SK-N-MC (cell line): ENCODE measurements around the gene PLAAT4.

Source experiments
- EZH2 ChIP-seq: fragments of 200-600 bp; sonication (generic); IDR thresholded peaks from one replicate; pipeline ENCODE4 v1.6.1; 2017; ENCODE audit warnings: antibody characterized with exemption
- POLR2AphosphoS5 ChIP-seq: IDR thresholded peaks from 2 replicates; pipeline ENCODE4 v1.6.1; 2012; ENCODE audit warnings: mild to moderate bottlenecking, low read depth, low read length, borderline replicate concordance

GRCh38 chr11:63499874-63500273, 36.7 kb upstream of the PLAAT4 start:
- TF ChIP-seq EZH2 (no peak), POLR2AphosphoS5 (no peak)
